Measurements from ENCODE around the gene PTPRK.

The PTPRK gene

DNA sequence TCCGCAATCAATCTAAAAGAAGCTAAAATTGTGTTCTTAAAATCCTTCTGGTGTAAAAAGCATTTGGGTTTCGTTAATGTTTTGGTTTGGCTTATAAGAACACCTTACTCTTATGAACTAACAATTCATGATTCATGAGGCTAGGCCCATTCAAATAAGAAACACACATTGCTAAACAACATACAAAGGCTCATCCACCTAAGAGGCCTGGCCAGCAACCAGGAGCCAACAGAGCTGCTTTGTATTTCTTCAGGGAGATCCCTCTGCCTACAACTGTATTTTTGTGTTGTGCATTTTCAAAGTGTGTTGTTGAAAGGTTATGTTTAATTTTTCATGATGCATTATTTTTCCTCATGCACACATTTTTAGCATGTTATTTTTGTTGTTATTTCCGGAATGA is 98.6 kb downstream of the PTPRK start:
- H3K27ac ChIP-seq (ENCODE audit: low read depth, low read length): no peak overlapping the region
- H3K27me3 ChIP-seq (ENCODE audit: insufficient read depth, low read length): no peaks in the 10 kb centered on the region
- no peak for DNase-seq
- H3K79me2 ChIP-seq (ENCODE audit: control insufficient read depth, insufficient read depth, low read length, poor library complexity): no peaks in the 10 kb centered on the region
- H3K9ac ChIP-seq (ENCODE audit: low read length): no peak overlapping the region
- H3K18ac ChIP-seq (ENCODE audit: low read length): no peak overlapping the region
- H3K9me3 ChIP-seq (ENCODE audit: insufficient read depth, low read depth, low read length): peaks cover 3% of the 10 kb centered on the region
- H4K8ac ChIP-seq (ENCODE audit: low read depth, low read length): no peak overlapping the region
- H2AK5ac ChIP-seq (ENCODE audit: low read length): no peak overlapping the region
- H3K14ac ChIP-seq (ENCODE audit: low read length): no peak overlapping the region
- H3K4me2 ChIP-seq (ENCODE audit: low read length): no peak overlapping the region
- no peak overlapping the region for H2BK120ac ChIP-seq (ENCODE audit: insufficient read depth, low read length, poor library complexity)
- no peak overlapping the region for H3K23ac ChIP-seq (ENCODE audit: low read length)
- H3K36me3 ChIP-seq (ENCODE audit: control insufficient read depth in 1 of 2, insufficient read depth in 2 of 2, low read length in 2 of 2): no peaks in the 10 kb centered on the region
- H3K79me1 ChIP-seq (ENCODE audit: low read length): no peaks in the 10 kb centered on the region
- H2AFZ ChIP-seq (ENCODE audit: insufficient read depth, low read length, poor library complexity): no peak overlapping the region
- no peak overlapping the region for H4K12ac ChIP-seq (ENCODE audit: low read depth, low read length)
- H3K4me1 ChIP-seq (ENCODE audit: control insufficient read depth in 1 of 2, insufficient read depth in 2 of 2, low read length in 2 of 2): no peaks in the 10 kb centered on the region
- no peak overlapping the region for H3K4ac ChIP-seq (ENCODE audit: low read depth, low read length)
- WGBS (ENCODE audit: extremely low coverage, insufficient coverage, insufficient read length): no CpG with 5 or more reads among the region's 3 CpGs
- H2BK12ac ChIP-seq (ENCODE audit: low read length): no peak overlapping the region
- H3K4me3 ChIP-seq (ENCODE audit: low read depth, low read length): no peak overlapping the region
- no peak overlapping the region for H4K91ac ChIP-seq (ENCODE audit: low read depth, low read length)
- H2BK5ac ChIP-seq (ENCODE audit: low read depth, low read length, poor library complexity): no peak overlapping the region

DNA sequence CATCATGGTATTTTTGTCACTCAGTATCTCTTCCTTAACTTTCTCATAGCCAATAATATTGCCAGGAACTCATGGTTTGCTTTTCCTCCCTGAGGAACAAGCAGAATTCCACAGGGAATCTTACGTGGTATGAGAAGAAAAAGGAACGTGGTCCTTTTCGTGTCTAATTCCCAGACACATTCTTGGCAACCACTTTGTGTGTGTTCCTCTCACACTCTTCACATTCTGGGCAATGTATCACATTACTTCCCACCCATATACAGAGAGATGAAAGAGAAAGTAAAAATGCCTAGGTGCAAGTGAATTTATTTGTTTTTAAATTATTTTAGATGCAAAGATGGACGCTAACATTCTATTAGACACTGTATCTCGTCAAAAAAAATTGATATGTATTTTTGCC is 102.7 kb downstream of the PTPRK start:
- H2AFZ ChIP-seq (ENCODE audit: insufficient read depth, low read length, poor library complexity): no peak overlapping the region
- no peak overlapping the region for H2BK12ac ChIP-seq (ENCODE audit: low read length)
- no peak overlapping the region for H2BK120ac ChIP-seq (ENCODE audit: insufficient read depth, low read length, poor library complexity)
- no peaks in the 10 kb centered on the region for H3K27me3 ChIP-seq (ENCODE audit: insufficient read depth, low read length)
- peaks cover 3% of the 10 kb centered on the region for H3K9me3 ChIP-seq (ENCODE audit: insufficient read depth, low read depth, low read length)
- no peak overlapping the region for H3K4ac ChIP-seq (ENCODE audit: low read depth, low read length)
- no peak overlapping the region for H3K4me3 ChIP-seq (ENCODE audit: low read depth, low read length)
- no peak overlapping the region for H4K12ac ChIP-seq (ENCODE audit: low read depth, low read length)
- no peaks in the 10 kb centered on the region for H3K36me3 ChIP-seq (ENCODE audit: control insufficient read depth in 1 of 2, insufficient read depth in 2 of 2, low read length in 2 of 2)
- no peak overlapping the region for H3K18ac ChIP-seq (ENCODE audit: low read length)
- no peak overlapping the region for H3K9ac ChIP-seq (ENCODE audit: low read length)
- no peak overlapping the region for H4K8ac ChIP-seq (ENCODE audit: low read depth, low read length)
- H3K79me2 ChIP-seq (ENCODE audit: control insufficient read depth, insufficient read depth, low read length, poor library complexity): no peaks in the 10 kb centered on the region
- no peak overlapping the region for H3K23ac ChIP-seq (ENCODE audit: low read length)
- WGBS (ENCODE audit: extremely low coverage, insufficient coverage, insufficient read length): no CpG with 5 or more reads among the region's 5 CpGs
- H2AK5ac ChIP-seq (ENCODE audit: low read length): no peak overlapping the region
- no peak overlapping the region for H4K91ac ChIP-seq (ENCODE audit: low read depth, low read length)
- H2BK5ac ChIP-seq (ENCODE audit: low read depth, low read length, poor library complexity): no peak overlapping the region
- DNase-seq: no peak
- H3K4me1 ChIP-seq (ENCODE audit: control insufficient read depth in 1 of 2, insufficient read depth in 2 of 2, low read length in 2 of 2): no peaks in the 10 kb centered on the region
- no peaks in the 10 kb centered on the region for H3K79me1 ChIP-seq (ENCODE audit: low read length)
- H3K14ac ChIP-seq (ENCODE audit: low read length): no peak overlapping the region
- H3K4me2 ChIP-seq (ENCODE audit: low read length): no peak overlapping the region
- H3K27ac ChIP-seq (ENCODE audit: low read depth, low read length): no peak overlapping the region

DNA sequence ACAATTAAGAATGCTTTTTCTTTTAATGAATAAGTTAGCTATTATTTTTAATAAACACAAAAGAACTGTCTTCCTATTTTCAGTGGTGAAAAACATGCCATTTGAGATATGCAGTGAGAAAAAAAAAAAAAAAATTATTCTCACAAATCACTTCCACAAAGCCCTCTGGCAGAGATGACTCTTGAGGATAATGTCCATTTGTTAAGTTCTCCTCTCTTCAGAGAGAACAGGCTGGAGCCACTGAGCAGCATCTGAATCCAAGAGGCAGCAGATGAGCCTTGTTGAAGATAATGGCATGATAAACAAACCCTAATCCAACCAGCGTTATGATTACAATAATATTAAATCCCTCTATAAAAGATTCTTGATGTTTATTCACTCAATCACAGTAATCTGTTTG is 105.0 kb downstream of the PTPRK start:
- Histone ChIP-seq H2BK5ac (ENCODE audit: low read depth, low read length, poor library complexity) (no peak overlapping the region), H4K8ac (ENCODE audit: low read depth, low read length) (no peak overlapping the region), H2BK12ac (ENCODE audit: low read length) (no peak overlapping the region), H3K27me3 (ENCODE audit: insufficient read depth, low read length) (no peaks in the 10 kb centered on the region), H3K79me2 (ENCODE audit: control insufficient read depth, insufficient read depth, low read length, poor library complexity) (no peaks in the 10 kb centered on the region), H3K4me1 (ENCODE audit: control insufficient read depth in 1 of 2, insufficient read depth in 2 of 2, low read length in 2 of 2) (no peaks in the 10 kb centered on the region), H3K4me2 (ENCODE audit: low read length) (no peak overlapping the region), H3K9ac (ENCODE audit: low read length) (no peak overlapping the region), H2BK120ac (ENCODE audit: insufficient read depth, low read length, poor library complexity) (no peak overlapping the region), H3K27ac (ENCODE audit: low read depth, low read length) (no peak overlapping the region), H3K18ac (ENCODE audit: low read length) (no peak overlapping the region), H3K9me3 (ENCODE audit: insufficient read depth, low read depth, low read length) (peaks cover 3% of the 10 kb centered on the region), H3K79me1 (ENCODE audit: low read length) (no peaks in the 10 kb centered on the region), H4K12ac (ENCODE audit: low read depth, low read length) (no peak overlapping the region), H3K14ac (ENCODE audit: low read length) (no peak overlapping the region), H4K91ac (ENCODE audit: low read depth, low read length) (no peak overlapping the region), H3K23ac (ENCODE audit: low read length) (no peak overlapping the region), H3K4me3 (ENCODE audit: low read depth, low read length) (no peak overlapping the region), H2AK5ac (ENCODE audit: low read length) (no peak overlapping the region), H3K36me3 (ENCODE audit: control insufficient read depth in 1 of 2, insufficient read depth in 2 of 2, low read length in 2 of 2) (no peaks in the 10 kb centered on the region), H3K4ac (ENCODE audit: low read depth, low read length) (no peak overlapping the region), H2AFZ (ENCODE audit: insufficient read depth, low read length, poor library complexity) (no peak overlapping the region)
- DNase-seq: no peak
- WGBS (ENCODE audit: extremely low coverage, insufficient coverage, insufficient read length): no CpG with 5 or more reads among the region's 1 CpG

DNA sequence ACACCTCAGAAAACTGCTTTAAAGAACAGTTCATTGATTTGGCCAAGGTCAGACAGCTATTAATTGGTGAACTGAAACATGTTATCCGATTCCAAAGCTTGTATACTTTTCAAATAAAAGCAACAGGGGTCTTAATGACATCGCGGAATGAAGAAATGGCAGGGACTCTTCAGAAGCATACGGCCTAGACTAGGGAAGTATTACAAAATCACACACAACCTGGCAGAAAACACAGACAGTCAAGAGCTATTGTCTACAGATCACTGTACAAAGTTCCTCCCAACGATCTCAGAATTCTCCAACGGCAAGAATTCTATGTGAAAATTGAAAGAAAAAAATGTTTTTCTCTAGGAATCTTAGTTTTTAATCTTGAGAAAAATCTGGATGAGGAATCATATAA is 105.5 kb downstream of the PTPRK start:
- DNase-seq: peak in 1 of 2 donors; percentile 47
- Histone ChIP-seq H3K79me1 (ENCODE audit: low read length) (no peaks in the 10 kb centered on the region), H3K79me2 (ENCODE audit: control insufficient read depth, insufficient read depth, low read length, poor library complexity) (no peaks in the 10 kb centered on the region), H4K8ac (ENCODE audit: low read depth, low read length) (no peak overlapping the region), H3K4me3 (ENCODE audit: low read depth, low read length) (no peak overlapping the region), H3K4ac (ENCODE audit: low read depth, low read length) (no peak overlapping the region), H3K23ac (ENCODE audit: low read length) (no peak overlapping the region), H3K9ac (ENCODE audit: low read length) (no peak overlapping the region), H4K12ac (ENCODE audit: low read depth, low read length) (no peak overlapping the region), H2AK5ac (ENCODE audit: low read length) (no peak overlapping the region), H2BK12ac (ENCODE audit: low read length) (no peak overlapping the region), H2BK5ac (ENCODE audit: low read depth, low read length, poor library complexity) (no peak overlapping the region), H3K4me2 (ENCODE audit: low read length) (no peak overlapping the region), H3K18ac (ENCODE audit: low read length) (no peak overlapping the region), H3K14ac (ENCODE audit: low read length) (no peak overlapping the region), H3K9me3 (ENCODE audit: insufficient read depth, low read depth, low read length) (peaks cover 3% of the 10 kb centered on the region), H2AFZ (ENCODE audit: insufficient read depth, low read length, poor library complexity) (no peak overlapping the region), H3K4me1 (ENCODE audit: control insufficient read depth in 1 of 2, insufficient read depth in 2 of 2, low read length in 2 of 2) (no peaks in the 10 kb centered on the region), H2BK120ac (ENCODE audit: insufficient read depth, low read length, poor library complexity) (no peak overlapping the region), H3K27ac (ENCODE audit: low read depth, low read length) (no peak overlapping the region), H3K27me3 (ENCODE audit: insufficient read depth, low read length) (no peaks in the 10 kb centered on the region), H4K91ac (ENCODE audit: low read depth, low read length) (no peak overlapping the region), H3K36me3 (ENCODE audit: control insufficient read depth in 1 of 2, insufficient read depth in 2 of 2, low read length in 2 of 2) (no peaks in the 10 kb centered on the region)
- WGBS (ENCODE audit: extremely low coverage, insufficient coverage, insufficient read length): no CpG with 5 or more reads among the region's 6 CpGs
